ENCODE data around the gene IGSF3.

GRCh38 chr1:116713474-116713873 lies 45.9 kb upstream of the IGSF3 start:
- TF ChIP-seq POLR2A (IDR thresholded peaks at IDR 0.05; ENCODE audit: low read depth, low read length) (no peak), POLR2AphosphoS5 (IDR thresholded peaks at IDR 0.05; ENCODE audit: low read depth, low read length) (no peak), TAF1 (IDR thresholded peaks at IDR 0.05; ENCODE audit: borderline replicate concordance, low read depth, low read length) (no peak)
